ENCODE results near the gene SNX4. TPM values are rescaled to one million over a fixed set of nuclear protein-coding genes. Genes with fewer than 3 reads are reported as not detected.

Gene SNX4
- total RNA-seq, 1 donor from 2014 or later, result 27.5 TPM

GRCh38 chr3:125462722-125463299, 57.2 kb downstream of the SNX4 start:
- Histone ChIP-seq H3K27me3 (no peaks in the 10 kb centered on the region), H3K36me3 (peaks cover 0 to 48% of the 10 kb centered on the region in 2 donors), H3K4me1 (no peaks in the 10 kb centered on the region), H3K9me3 (no peaks in the 10 kb centered on the region), H3K4me3 (no peak overlapping the region), H3K27ac (no peak overlapping the region)
- DNase-seq (ENCODE audit: extremely low spot score in 2 of 2), result no peak
- TF ChIP-seq POLR2A (IDR thresholded peaks at IDR 0.05), result no peak
- no peak for TF ChIP-seq POLR2AphosphoS5 (IDR thresholded peaks at IDR 0.05; ENCODE audit: insufficient read depth in 1 of 2, low read depth in 1 of 2)
- TF ChIP-seq CTCF (IDR thresholded peaks at IDR 0.05), result no peak
- intact Hi-C loops (cut with DNase I), result no loop called here

GRCh38 chr3:125461896-125462295, 58.1 kb downstream of the SNX4 start:
- Histone ChIP-seq H3K4me1 (no peaks in the 10 kb centered on the region), H3K36me3 (peaks cover 0 to 48% of the 10 kb centered on the region in 2 donors), H3K27ac (no peak overlapping the region), H3K9me3 (no peaks in the 10 kb centered on the region), H3K27me3 (no peaks in the 10 kb centered on the region), H3K4me3 (no peak overlapping the region)
- TF ChIP-seq POLR2AphosphoS5 (IDR thresholded peaks at IDR 0.05; ENCODE audit: insufficient read depth in 1 of 2, low read depth in 1 of 2) (no peak), CTCF (IDR thresholded peaks at IDR 0.05) (no peak), POLR2A (IDR thresholded peaks at IDR 0.05) (no peak)
- intact Hi-C loops (cut with DNase I), result no loop called here
- no peak for DNase-seq (ENCODE audit: extremely low spot score in 2 of 2)

GRCh38 chr3:125460233-125460632, 59.8 kb downstream of the SNX4 start:
- intact Hi-C loops (cut with DNase I), result no loop called here

GRCh38 chr3:125443923-125444322, 76.1 kb downstream of the SNX4 start:
- no peaks in the 10 kb centered on the region for H3K9me3 ChIP-seq
- no peaks in the 10 kb centered on the region for H3K27me3 ChIP-seq
- no peak overlapping the region for H3K27ac ChIP-seq
- no peak for DNase-seq (ENCODE audit: extremely low spot score in 2 of 2)
- H3K4me1 ChIP-seq, result no peaks in the 10 kb centered on the region
- TF ChIP-seq CTCF (IDR thresholded peaks at IDR 0.05) (no peak), POLR2AphosphoS5 (IDR thresholded peaks at IDR 0.05; ENCODE audit: insufficient read depth in 1 of 2, low read depth in 1 of 2) (no peak), POLR2A (IDR thresholded peaks at IDR 0.05) (no peak)
- H3K36me3 ChIP-seq, result peaks cover 0 to 24% of the 10 kb centered on the region in 2 donors
- intact Hi-C loops (cut with DNase I), result no loop called here
- H3K4me3 ChIP-seq, result no peak overlapping the region

More at GRCh38 chr3:125460233-125460632, 59.8 kb downstream of the SNX4 start:
- H3K4me3 ChIP-seq, result no peak overlapping the region
- no peak overlapping the region for H3K27ac ChIP-seq
- no peak for DNase-seq (ENCODE audit: extremely low spot score in 2 of 2)
- H3K36me3 ChIP-seq, result peaks cover 0 to 57% of the 10 kb centered on the region in 2 donors
- no peaks in the 10 kb centered on the region for H3K27me3 ChIP-seq
- no peak for TF ChIP-seq POLR2AphosphoS5 (IDR thresholded peaks at IDR 0.05; ENCODE audit: insufficient read depth in 1 of 2, low read depth in 1 of 2)
- TF ChIP-seq POLR2A (IDR thresholded peaks at IDR 0.05), result no peak
- no peak for TF ChIP-seq CTCF (IDR thresholded peaks at IDR 0.05)
- no peaks in the 10 kb centered on the region for H3K4me1 ChIP-seq
- H3K9me3 ChIP-seq, result no peaks in the 10 kb centered on the region

GRCh38 chr3:125442506-125442905, 77.5 kb downstream of the SNX4 start:
- no peaks in the 10 kb centered on the region for H3K9me3 ChIP-seq
- no peaks in the 10 kb centered on the region for H3K27me3 ChIP-seq
- no peaks in the 10 kb centered on the region for H3K4me1 ChIP-seq
- no peak for DNase-seq (ENCODE audit: extremely low spot score in 2 of 2)
- no peak for TF ChIP-seq POLR2A (IDR thresholded peaks at IDR 0.05)
- TF ChIP-seq POLR2AphosphoS5 (IDR thresholded peaks at IDR 0.05; ENCODE audit: insufficient read depth in 1 of 2, low read depth in 1 of 2), result no peak
- TF ChIP-seq CTCF (IDR thresholded peaks at IDR 0.05), result no peak
- intact Hi-C loops (cut with DNase I), result no loop called here
- peaks cover 0 to 10% of the 10 kb centered on the region in 2 donors for H3K36me3 ChIP-seq
- H3K27ac ChIP-seq, result no peak overlapping the region
- no peak overlapping the region for H3K4me3 ChIP-seq
